Trophoblast cell (in vitro differentiated cells and primary cell): ENCODE data around the gene TMC8.

Experiments
- DNase-seq, 2 donors: peaks; one replicate each; pipeline ENCODE4 v3.0.0-alpha.2; 2016
- H2AFZ ChIP-seq: 2 replicates; pipeline ENCODE4 v1.6.1; 2013; ENCODE audit warnings: low read length, moderate library complexity, mild to moderate bottlenecking; ENCODE audit not compliant: insufficient read depth, poor library complexity
- H2AK5ac ChIP-seq: 2 replicates; pipeline ENCODE4 v1.6.1; 2013; ENCODE audit warnings: mild to moderate bottlenecking, low read length
- H2BK120ac ChIP-seq: 2 replicates; pipeline ENCODE4 v1.6.1; 2013; ENCODE audit warnings: low read length, mild to moderate bottlenecking, moderate library complexity; ENCODE audit not compliant: insufficient read depth, poor library complexity
- H2BK12ac ChIP-seq: 2 replicates; pipeline ENCODE4 v1.6.1; 2013; ENCODE audit warnings: mild to moderate bottlenecking, low read length, moderate library complexity
- H2BK5ac ChIP-seq: 2 replicates; pipeline ENCODE4 v1.6.1; 2013; ENCODE audit warnings: low read length, low read depth, moderate library complexity, mild to moderate bottlenecking; ENCODE audit not compliant: poor library complexity
- H3K14ac ChIP-seq: 2 replicates; pipeline ENCODE4 v1.6.1; 2013; ENCODE audit warnings: mild to moderate bottlenecking, low read length
- H3K18ac ChIP-seq: 2 replicates; pipeline ENCODE4 v1.6.1; 2013; ENCODE audit warnings: mild to moderate bottlenecking, low read length
- H3K23ac ChIP-seq: 2 replicates; pipeline ENCODE4 v1.6.1; 2013; ENCODE audit warnings: low read length
- H3K27ac ChIP-seq: 2 replicates; pipeline ENCODE4 v1.5.1; 2013; ENCODE audit warnings: low read depth, mild to moderate bottlenecking, inconsistent platforms, low read length, moderate library complexity
- H3K27me3 ChIP-seq: 2 replicates; pipeline ENCODE4 v1.6.1; 2013; ENCODE audit warnings: inconsistent platforms, mild to moderate bottlenecking, low read length, moderate library complexity; ENCODE audit not compliant: insufficient read depth
- H3K36me3 ChIP-seq, 2 experiments: 1 replicate in 1 of 2; 2 replicates in 1 of 2; pipeline ENCODE4 v1.6.1; 2013; ENCODE audit warnings: low read length in 2 of 2, mild to moderate bottlenecking in 2 of 2, moderate library complexity in 1 of 2; ENCODE audit not compliant: insufficient read depth in 2 of 2, control insufficient read depth in 1 of 2
- H3K4ac ChIP-seq: 2 replicates; pipeline ENCODE4 v1.6.1; 2013; ENCODE audit warnings: low read depth, mild to moderate bottlenecking, low read length, moderate library complexity
- H3K4me1 ChIP-seq, 2 experiments: 1 replicate in 1 of 2; 2 replicates in 1 of 2; pipeline ENCODE4 v1.6.1; 2013; ENCODE audit warnings: low read length in 2 of 2, mild to moderate bottlenecking in 2 of 2, moderate library complexity in 1 of 2; ENCODE audit not compliant: insufficient read depth in 2 of 2, control insufficient read depth in 1 of 2
- H3K4me2 ChIP-seq: 2 replicates; pipeline ENCODE4 v1.6.1; 2013; ENCODE audit warnings: inconsistent platforms, mild to moderate bottlenecking, low read length, moderate library complexity
- H3K4me3 ChIP-seq: 2 replicates; pipeline ENCODE4 v1.5.1; 2013; ENCODE audit warnings: mild to moderate bottlenecking, low read depth, low read length, inconsistent platforms
- H3K79me1 ChIP-seq: one replicate; pipeline ENCODE4 v1.6.1; 2013; ENCODE audit warnings: low read length
- H3K79me2 ChIP-seq: 2 replicates; pipeline ENCODE4 v1.6.1; 2013; ENCODE audit warnings: low read length, mild to moderate bottlenecking; ENCODE audit not compliant: control insufficient read depth, insufficient read depth, poor library complexity
- H3K9ac ChIP-seq: 2 replicates; pipeline ENCODE4 v1.6.1; 2013; ENCODE audit warnings: mild to moderate bottlenecking, low read length
- H3K9me3 ChIP-seq: 2 replicates; pipeline ENCODE4 v1.6.1; 2013; ENCODE audit warnings: low read depth, mild to moderate bottlenecking, control low read depth, inconsistent platforms, low read length; ENCODE audit not compliant: insufficient read depth
- H4K12ac ChIP-seq: 2 replicates; pipeline ENCODE4 v1.6.1; 2013; ENCODE audit warnings: low read depth, mild to moderate bottlenecking, low read length, moderate library complexity
- H4K8ac ChIP-seq: 2 replicates; pipeline ENCODE4 v1.6.1; 2013; ENCODE audit warnings: low read depth, mild to moderate bottlenecking, low read length, moderate library complexity
- H4K91ac ChIP-seq: one replicate; pipeline ENCODE4 v1.6.1; 2013; ENCODE audit warnings: low read depth, mild to moderate bottlenecking, low read length, moderate library complexity
- WGBS: extraction: QIAGEN DNeasy Blood & Tissue Kit; methylation state at CpG from one replicate; pipeline ENCODE4 v1.1.7; 2013; ENCODE audit warnings: missing lambda C conversion rate; ENCODE audit not compliant: insufficient read length, insufficient coverage; ENCODE audit errors: extremely low coverage; 5-methylcytosine and 5-hydroxymethylcytosine counted together

TMC8 gene

DNA sequence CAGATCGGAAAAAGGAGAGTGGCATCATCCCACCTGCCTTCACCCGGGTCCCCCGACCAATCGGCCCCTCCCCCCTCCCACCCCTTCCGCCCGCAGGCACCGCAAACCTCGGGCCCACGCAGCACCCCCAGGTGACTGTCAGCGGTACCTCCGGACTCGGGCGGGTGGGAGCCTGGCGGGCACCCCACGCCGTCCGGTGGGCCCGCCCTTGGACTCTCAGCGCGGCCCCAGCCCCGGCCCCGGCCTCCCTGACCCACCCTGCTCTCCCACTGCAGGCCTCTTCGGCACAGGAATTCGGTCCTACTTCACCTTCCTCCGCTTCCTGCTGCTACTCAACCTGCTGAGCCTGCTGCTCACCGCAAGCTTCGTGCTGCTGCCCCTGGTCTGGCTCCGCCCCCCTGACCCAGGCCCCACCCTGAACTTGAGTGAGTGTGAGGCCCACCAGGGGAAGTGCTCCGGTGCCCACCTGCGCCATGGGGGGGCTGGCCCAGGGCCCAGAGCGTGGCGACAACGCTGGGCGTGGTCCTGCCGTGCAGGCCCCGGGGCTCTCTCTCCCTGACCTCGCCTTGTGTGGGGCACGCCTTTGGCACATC lies 1.6 kb downstream of the TMC8 start:
- no peak overlapping the region for H3K14ac ChIP-seq
- no peak overlapping the region for H2BK5ac ChIP-seq
- no peak overlapping the region for H3K23ac ChIP-seq
- H2AK5ac ChIP-seq, result no peak overlapping the region
- H2BK120ac ChIP-seq, result no peak overlapping the region
- H3K79me2 ChIP-seq, result peaks cover 10% of the 10 kb centered on the region
- H3K9ac ChIP-seq, result no peak overlapping the region
- no peak overlapping the region for H3K18ac ChIP-seq
- no peak overlapping the region for H3K27ac ChIP-seq
- H3K4me1 ChIP-seq, result peaks cover 3 to 14% of the 10 kb centered on the region in 2 experiments
- no peak overlapping the region for H4K12ac ChIP-seq
- DNase-seq, result peak in 1 of 2 donors; percentile 45
- H3K79me1 ChIP-seq, result peaks cover 11% of the 10 kb centered on the region
- H4K91ac ChIP-seq, result peak overlapping the region; percentile 29
- no peaks in the 10 kb centered on the region for H3K9me3 ChIP-seq
- H3K4me3 ChIP-seq, result no peak overlapping the region
- no peak overlapping the region for H2BK12ac ChIP-seq
- no peaks in the 10 kb centered on the region for H3K27me3 ChIP-seq
- H4K8ac ChIP-seq, result peak overlapping the region; percentile 40
- H3K4ac ChIP-seq, result no peak overlapping the region
- no peaks in the 10 kb centered on the region for H3K36me3 ChIP-seq
- H2AFZ ChIP-seq, result no peak overlapping the region
- peak overlapping the region; percentile 62 for H3K4me2 ChIP-seq
- WGBS, result no CpG with 5 or more reads among the region's 38 CpGs

DNA sequence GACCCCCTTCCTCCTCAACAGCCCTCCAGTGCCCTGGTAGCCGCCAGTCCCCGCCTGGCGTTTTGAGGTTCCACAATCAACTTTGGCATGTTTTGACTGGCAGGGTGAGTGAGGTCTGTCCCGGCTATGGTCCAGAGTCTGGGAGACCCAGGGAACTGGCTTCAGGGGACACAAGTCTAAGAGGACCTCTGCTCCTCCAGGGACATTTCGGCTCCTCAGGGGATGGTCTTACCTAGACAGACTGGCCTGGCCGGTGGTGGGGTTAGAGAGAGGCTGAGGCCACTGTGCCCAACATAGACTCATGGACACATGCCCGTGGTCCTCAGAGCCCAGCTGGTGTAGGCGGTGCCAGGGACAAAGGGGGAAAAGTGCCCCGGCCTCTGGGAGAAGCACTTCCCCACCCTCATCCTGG lies 2.2 kb downstream of the TMC8 start:
- H2BK5ac ChIP-seq, result no peak overlapping the region
- H3K4ac ChIP-seq, result no peak overlapping the region
- no peak overlapping the region for H3K18ac ChIP-seq
- no peak overlapping the region for H4K91ac ChIP-seq
- no peak overlapping the region for H3K9ac ChIP-seq
- peaks cover 3 to 14% of the 10 kb centered on the region in 2 experiments for H3K4me1 ChIP-seq
- H2BK12ac ChIP-seq, result no peak overlapping the region
- H3K36me3 ChIP-seq, result no peaks in the 10 kb centered on the region
- H3K4me3 ChIP-seq, result no peak overlapping the region
- H3K14ac ChIP-seq, result no peak overlapping the region
- H3K9me3 ChIP-seq, result no peaks in the 10 kb centered on the region
- no peak overlapping the region for H3K23ac ChIP-seq
- no peak overlapping the region for H2BK120ac ChIP-seq
- H3K4me2 ChIP-seq, result no peak overlapping the region
- no peak overlapping the region for H3K27ac ChIP-seq
- H2AFZ ChIP-seq, result no peak overlapping the region
- H3K79me2 ChIP-seq, result peaks cover 6% of the 10 kb centered on the region
- DNase-seq, result no peak
- no peak overlapping the region for H2AK5ac ChIP-seq
- no peak overlapping the region for H4K8ac ChIP-seq
- no peak overlapping the region for H4K12ac ChIP-seq
- WGBS, result no CpG with 5 or more reads among the region's 9 CpGs
- no peaks in the 10 kb centered on the region for H3K27me3 ChIP-seq
- H3K79me1 ChIP-seq, result peaks cover 6% of the 10 kb centered on the region

DNA sequence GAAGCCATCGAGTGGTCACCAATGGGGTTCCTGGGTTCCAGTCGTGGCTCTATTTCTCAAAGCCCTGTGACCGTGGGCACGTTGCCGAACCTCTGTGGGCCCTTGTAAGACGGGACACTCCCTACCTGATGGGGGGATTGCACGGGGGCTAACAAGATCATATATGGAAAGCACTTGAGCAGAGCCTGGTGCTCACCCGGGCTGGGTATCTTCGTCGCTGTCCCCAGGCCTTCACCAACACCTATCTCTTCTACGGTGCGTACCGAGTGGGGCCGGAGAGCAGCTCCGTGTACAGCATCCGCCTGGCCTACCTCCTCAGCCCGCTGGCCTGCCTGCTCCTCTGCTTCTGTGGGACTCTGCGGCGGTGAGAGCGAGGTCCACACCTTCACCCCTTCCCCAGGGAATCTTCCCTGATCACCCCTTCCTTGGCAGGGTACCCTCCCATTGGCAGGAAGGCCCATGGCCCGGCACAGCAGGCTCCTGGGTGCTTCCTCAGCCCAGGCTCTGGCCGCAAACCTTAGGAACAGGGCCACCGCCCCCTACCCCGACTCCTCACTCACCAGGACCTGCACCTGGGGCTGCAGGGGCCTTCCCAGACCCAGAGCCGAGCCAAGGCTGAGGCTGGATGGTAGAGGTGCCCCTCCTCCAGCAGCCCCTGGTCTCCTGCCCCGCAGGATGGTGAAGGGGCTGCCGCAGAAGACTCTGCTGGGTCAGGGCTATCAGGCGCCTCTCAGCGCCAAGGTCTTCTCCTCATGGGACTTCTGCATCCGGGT lies 2.8 kb downstream of the TMC8 start:
- Histone ChIP-seq H3K4me3 (no peak overlapping the region), H4K8ac (no peak overlapping the region), H3K18ac (no peak overlapping the region), H3K27ac (no peak overlapping the region), H2BK5ac (no peak overlapping the region), H2BK12ac (no peak overlapping the region), H3K36me3 (no peaks in the 10 kb centered on the region), H3K4ac (no peak overlapping the region), H3K79me2 (peaks cover 1% of the 10 kb centered on the region), H2AFZ (no peak overlapping the region), H3K79me1 (peaks cover 2% of the 10 kb centered on the region), H2AK5ac (no peak overlapping the region), H3K23ac (no peak overlapping the region), H3K14ac (no peak overlapping the region), H3K9me3 (no peaks in the 10 kb centered on the region), H4K12ac (no peak overlapping the region), H3K27me3 (no peaks in the 10 kb centered on the region), H3K9ac (no peak overlapping the region), H2BK120ac (no peak overlapping the region), H3K4me2 (no peak overlapping the region), H3K4me1 (peaks cover 3 to 14% of the 10 kb centered on the region in 2 experiments), H4K91ac (no peak overlapping the region)
- WGBS, result no CpG with 5 or more reads among the region's 30 CpGs
- DNase-seq, result no peak

DNA sequence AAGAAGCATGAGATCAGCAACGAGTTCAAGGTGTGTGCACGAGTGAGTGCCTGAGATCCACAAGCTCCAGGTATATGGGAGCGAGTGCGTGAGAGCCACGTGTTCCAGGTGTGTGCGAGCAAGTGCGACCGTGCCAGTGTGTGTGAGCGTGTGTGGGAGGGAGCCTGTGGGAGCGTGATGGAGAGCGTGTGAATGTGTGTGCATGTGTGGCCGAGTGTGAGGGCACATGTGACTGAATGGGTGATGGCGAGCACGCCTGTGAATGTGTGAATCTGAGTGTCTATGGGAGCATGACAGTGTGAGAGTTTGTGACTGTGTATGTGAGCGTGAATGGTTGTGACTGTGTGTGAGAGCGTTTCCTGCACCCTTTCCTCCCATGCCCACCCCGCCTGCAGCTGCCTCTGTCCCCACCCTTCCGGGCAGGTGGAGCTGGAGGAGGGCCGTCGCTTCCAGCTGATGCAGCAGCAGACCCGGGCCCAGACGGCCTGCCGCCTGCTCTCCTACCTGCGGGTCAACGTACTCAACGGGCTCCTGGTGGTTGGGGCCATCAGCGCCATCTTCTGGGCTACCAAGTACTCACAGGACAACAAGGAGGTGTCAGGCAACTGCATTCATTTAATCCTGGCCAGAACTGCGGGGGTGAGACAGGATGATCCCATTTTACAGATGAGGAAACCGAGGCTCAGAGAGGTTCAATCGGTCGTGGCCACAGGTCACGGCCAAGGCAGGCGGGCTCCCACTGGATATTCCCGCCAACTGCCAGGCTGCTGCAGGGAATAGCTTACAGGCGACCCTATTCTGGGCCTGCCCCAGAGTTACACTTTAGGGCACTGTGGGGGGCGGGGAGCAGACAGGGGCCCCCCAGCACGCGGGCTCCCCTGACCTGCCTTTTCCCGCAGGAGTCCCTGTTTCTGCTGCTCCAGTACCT lies 3.7 kb downstream of the TMC8 start:
- Histone ChIP-seq H3K79me2 (no peaks in the 10 kb centered on the region), H2BK12ac (no peak overlapping the region), H2BK5ac (no peak overlapping the region), H3K27ac (no peak overlapping the region), H3K36me3 (no peaks in the 10 kb centered on the region), H3K14ac (no peak overlapping the region), H3K18ac (no peak overlapping the region), H3K4me1 (peaks cover under 1 to 11% of the 10 kb centered on the region in 2 experiments), H2BK120ac (no peak overlapping the region), H3K27me3 (no peaks in the 10 kb centered on the region), H3K4ac (no peak overlapping the region), H3K9me3 (no peaks in the 10 kb centered on the region), H3K4me2 (no peak overlapping the region), H4K12ac (no peak overlapping the region), H3K79me1 (no peaks in the 10 kb centered on the region), H2AK5ac (no peak overlapping the region), H3K23ac (no peak overlapping the region), H4K91ac (no peak overlapping the region), H4K8ac (no peak overlapping the region), H3K9ac (no peak overlapping the region), H2AFZ (no peak overlapping the region), H3K4me3 (no peak overlapping the region)
- DNase-seq, result peak; percentile 54 to 70
- 100% methylated on average over 2 of the region's 39 CpGs for WGBS
